GM12865 (cell line): Measurements from ENCODE around the gene SCNM1.
"Not testable (repeated sequence)": the region's sequence is repeated elsewhere in the genome, so short reads cannot be mapped to it uniquely, and the experiment has no call there.

Experiments
- DNase-seq: peaks from one replicate; pipeline ENCODE4 v3.0.0; 2010; ENCODE audit warnings: low read depth
- H3K4me3 ChIP-seq: 2 replicates; pipeline ENCODE4 v1.5.1; 2011; ENCODE audit warnings: mild to moderate bottlenecking, low read depth, low read length, control low read depth
- TF ChIP-seq, protein P1 (sequence below): IDR thresholded peaks from 2 replicates; pipeline ENCODE4 v1.5.1; 2011; ENCODE audit warnings: low read length, control low read depth, low read depth, inconsistent platforms; ENCODE audit not compliant: insufficient read depth; ENCODE audit errors: missing control alignments

SCNM1 gene

DNA sequence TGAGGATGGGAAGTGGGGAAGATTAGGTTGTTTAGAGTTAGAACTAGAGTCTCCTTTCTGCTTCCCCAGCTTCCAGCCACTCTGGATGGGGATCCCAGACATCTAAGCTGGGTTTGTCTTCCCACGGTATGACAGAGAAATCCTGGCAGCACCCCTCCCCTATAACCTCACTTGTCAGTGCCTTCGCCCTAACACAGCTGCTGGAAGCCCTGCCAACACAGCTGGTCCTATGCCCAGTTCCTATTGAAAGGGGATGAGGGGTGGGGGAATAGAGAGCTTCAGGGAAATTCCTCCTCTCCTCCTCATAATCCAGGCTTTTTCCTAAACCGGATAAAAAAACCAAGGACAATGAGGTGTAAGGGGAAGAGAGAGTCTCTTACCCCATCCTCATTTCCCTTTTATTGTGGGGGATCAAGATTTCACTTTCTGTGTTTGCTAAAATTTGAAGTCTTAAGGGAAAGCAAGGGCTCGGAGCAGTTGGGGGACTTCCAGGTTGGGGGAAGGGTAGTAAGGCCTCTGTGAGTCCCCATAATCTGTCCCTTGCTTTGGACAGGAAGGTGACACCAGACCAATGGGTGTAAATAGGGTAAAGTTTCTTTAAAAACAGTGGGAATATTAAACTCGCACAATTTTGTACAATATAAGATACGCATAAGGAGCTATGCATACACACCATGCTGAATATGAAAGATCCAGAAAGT lies 9.2 kb downstream of the SCNM1 start:
- TF ChIP-seq, protein P1, sequence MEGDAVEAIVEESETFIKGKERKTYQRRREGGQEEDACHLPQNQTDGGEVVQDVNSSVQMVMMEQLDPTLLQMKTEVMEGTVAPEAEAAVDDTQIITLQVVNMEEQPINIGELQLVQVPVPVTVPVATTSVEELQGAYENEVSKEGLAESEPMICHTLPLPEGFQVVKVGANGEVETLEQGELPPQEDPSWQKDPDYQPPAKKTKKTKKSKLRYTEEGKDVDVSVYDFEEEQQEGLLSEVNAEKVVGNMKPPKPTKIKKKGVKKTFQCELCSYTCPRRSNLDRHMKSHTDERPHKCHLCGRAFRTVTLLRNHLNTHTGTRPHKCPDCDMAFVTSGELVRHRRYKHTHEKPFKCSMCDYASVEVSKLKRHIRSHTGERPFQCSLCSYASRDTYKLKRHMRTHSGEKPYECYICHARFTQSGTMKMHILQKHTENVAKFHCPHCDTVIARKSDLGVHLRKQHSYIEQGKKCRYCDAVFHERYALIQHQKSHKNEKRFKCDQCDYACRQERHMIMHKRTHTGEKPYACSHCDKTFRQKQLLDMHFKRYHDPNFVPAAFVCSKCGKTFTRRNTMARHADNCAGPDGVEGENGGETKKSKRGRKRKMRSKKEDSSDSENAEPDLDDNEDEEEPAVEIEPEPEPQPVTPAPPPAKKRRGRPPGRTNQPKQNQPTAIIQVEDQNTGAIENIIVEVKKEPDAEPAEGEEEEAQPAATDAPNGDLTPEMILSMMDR = no peak
- DNase-seq = no peak
- no peak overlapping the region for H3K4me3 ChIP-seq

DNA sequence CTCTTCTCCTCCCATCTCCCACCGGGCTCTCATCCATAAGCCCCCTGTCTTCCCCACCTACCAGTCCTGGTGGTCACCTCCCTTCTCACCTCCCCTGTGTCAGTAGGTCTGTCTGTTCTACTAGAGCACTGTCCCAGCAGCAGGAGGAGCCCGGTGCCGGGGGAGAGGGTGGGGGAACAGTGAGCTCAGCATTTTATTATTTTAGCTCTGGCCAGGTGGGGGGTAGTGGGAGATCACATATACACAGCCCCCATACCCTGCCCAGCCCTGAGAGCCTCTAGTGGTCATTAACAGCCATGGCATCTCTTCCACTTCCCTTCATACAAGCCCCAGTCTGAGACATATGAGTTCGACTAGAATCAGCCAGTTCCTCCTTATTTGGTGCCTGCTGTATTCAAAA lies 9.9 kb downstream of the SCNM1 start, which contains the start of gene TMOD4:
TSS of gene TMOD4 (minus strand) at position 119 of the 400 bp plus-strand sequence. CDS start 1,106 bp downstream, outside the sequence.
- TF ChIP-seq, protein P1 = peak; percentile 51
- no peak within 1 kb of the TSS for H3K4me3 ChIP-seq
- DNase-seq = no peak

DNA sequence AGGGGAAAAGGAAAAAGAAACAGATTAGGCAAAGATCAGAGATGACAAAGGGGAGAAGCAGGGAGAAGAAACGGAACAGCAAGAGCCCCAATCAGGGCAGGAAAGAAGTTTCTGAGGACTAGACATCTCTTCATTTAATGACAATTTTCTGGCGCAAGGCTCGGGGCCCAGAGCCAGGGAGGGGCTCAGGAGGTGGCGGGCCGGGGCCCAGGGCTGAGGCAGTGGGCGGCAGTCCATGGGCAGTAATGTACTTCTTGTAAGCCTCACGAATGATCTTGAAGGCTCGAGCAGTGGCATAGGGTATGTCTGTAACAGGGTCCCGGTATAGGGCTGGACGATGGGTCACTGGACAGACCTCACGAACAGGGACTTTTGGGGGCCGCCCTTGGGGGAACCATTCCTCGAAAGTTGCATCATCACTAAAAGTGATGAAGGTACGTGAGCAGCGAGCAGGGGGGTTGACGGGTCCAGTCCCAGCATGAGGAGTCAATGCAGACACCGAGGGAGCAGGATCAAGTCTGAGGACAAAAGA lies 10.6 kb downstream of the SCNM1 start:
- TF ChIP-seq, protein P1 = no peak

DNA sequence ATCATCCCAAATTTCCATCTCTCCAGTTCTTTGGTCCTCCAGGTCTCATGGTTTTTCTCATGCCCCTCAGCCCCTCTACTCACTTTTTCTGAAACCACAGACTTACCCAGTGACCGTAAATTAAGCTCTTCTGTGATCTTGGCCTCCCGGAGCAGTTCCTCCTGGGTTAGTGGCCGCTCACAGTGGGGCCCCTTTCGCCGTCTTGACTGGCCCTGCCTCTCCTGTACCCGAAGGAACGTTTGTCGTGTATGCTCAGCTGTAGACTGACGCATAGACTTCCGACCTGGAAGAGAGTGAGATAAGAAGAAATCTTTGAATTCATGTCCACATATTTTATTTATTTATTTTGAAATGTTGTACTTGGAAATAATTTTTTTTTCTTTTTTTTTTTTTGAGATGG lies 18.3 kb downstream of the SCNM1 start:
- TF ChIP-seq, protein P1 = no peak
- no peak for DNase-seq
- H3K4me3 ChIP-seq = no peak overlapping the region

More for the DNA sequence above, 10.6 kb downstream of the SCNM1 start:
- no peak for DNase-seq
- no peak overlapping the region for H3K4me3 ChIP-seq

DNA sequence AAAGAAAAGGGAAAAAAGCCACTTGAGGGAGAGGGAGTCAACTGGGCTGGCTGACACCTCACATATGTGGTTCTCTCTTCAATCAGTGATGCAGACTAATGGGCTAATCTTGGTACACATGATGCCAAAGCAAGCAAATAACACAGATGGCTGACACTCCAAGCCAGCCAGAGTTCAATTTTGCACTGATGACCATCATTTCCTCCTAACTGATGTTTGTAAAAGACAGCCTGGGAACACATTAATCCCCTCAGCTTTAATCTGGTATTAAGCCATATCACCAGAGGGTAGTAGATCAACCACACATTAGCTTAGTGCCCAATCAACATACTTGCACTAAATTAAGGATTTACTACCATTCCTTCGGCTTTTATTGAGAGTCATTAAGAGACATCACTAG lies 21.3 kb downstream of the SCNM1 start:
- TF ChIP-seq, protein P1 = no peak
- no peak for DNase-seq
- no peak overlapping the region for H3K4me3 ChIP-seq

DNA sequence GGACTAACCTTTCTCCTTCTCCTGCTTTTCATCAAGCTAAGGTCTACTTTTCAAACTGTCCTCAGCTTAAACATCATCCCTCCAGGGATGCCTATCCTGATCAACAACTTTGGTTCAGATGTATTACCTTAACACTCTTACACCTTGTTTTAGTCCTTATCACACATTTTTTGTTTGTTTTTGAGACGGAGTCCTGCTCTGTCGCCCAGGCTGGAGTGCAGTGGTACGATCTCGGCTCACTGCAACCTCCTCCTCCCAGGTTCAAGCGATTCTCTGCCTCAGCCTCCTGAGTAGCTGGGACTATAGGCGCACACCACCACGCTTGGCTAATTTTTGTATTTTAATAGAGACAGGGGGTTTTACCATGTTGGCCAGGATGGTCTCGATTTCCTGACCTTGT lies 22.7 kb downstream of the SCNM1 start:
- peak overlapping the region; percentile 76 for H3K4me3 ChIP-seq
- DNase-seq = not testable (repeated sequence)

DNA sequence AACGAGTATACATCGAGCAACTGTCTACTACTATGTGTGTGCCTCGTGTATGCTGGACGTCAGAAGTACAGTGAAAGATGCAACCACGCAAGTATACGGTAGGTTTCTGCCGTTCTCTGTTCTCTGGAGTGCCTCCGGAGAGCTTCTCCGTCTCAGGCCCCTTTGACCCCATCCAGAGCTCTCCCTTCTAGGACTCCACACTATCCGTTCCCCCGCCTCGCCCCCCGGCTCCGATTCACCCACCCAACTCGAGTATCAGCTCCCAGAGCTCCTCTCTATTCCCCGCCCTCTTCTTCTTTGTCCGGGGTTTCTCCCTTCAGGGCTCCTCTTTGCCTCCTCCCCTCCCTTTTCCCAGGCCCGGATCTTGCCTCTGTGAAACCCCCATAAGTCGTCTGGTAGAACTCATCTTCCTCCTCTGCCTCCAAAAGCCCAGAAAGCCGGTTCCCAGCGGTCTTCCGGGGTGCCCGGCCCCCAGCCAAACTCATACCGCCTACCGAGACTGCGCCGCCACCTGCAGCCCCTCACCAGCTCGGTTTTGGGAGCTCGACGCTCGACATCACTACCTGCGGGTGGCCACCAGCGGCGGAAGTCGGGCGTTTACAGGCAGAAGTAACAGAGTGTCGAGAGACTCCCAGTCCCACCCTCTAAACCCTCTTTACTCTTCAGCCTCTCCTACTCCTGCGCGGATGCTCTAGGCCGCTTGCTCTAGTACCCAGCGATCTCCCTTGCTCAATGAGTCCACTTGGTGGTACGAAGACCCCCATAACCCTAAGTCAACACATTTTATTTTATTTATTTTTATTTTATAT lies 23.9 kb downstream of the SCNM1 start, which contains the start of gene VPS72:
TSS of gene VPS72 (minus strand) at position 561 of the 809 bp plus-strand sequence. CDS start at position 485, 76 bp downstream.
- TF ChIP-seq, protein P1 = no peak
- peak within 1 kb of the TSS; percentile 76 for H3K4me3 ChIP-seq
- peak; percentile 94 for DNase-seq
